ENCODE data around the gene DDAH2. TPM values are rescaled to one million over a fixed set of nuclear protein-coding genes. Genes with fewer than 3 reads are reported as not detected.

The DDAH2 gene
- total RNA-seq, 2 donors from 2014 or later: 136 TPM

GRCh38 chr6:31736021-31736767 lies 7.1 kb upstream of the DDAH2 start, which contains the start of gene CLIC1:
CLIC1 (minus strand) TSS chr6:31736530; CDS start chr6:31736300, 230 bp downstream.
- H3K27me3 ChIP-seq (replicated peaks; ENCODE audit: insufficient read depth): no peaks in the 10 kb centered on the region
- no peak for TF ChIP-seq CTCF (IDR thresholded peaks at IDR 0.05)
- peaks cover 25% of the 10 kb centered on the region for H3K36me3 ChIP-seq
- peaks cover 21 to 46% of the 10 kb centered on the region in 2 donors for H3K4me1 ChIP-seq (ENCODE audit: control insufficient read depth in 1 of 2, low read depth in 2 of 2)
- H3K9me3 ChIP-seq: no peaks in the 10 kb centered on the region
- H3K4me3 ChIP-seq: peak within 1 kb of the TSS; percentile 92
- ATAC-seq (ENCODE audit: insufficient number of reproducible peaks, low FRiP score, low read depth): peak; percentile 75
- DNase-seq (ENCODE audit: low spot score): peak; percentile 75
- peak within 1 kb of the TSS; percentile 89 to 96 for H3K27ac ChIP-seq

- TF ChIP-seq CTCF (IDR thresholded peaks at IDR 0.05): no peak
- DNase-seq (ENCODE audit: low spot score) (no peak), ATAC-seq (ENCODE audit: insufficient number of reproducible peaks, low FRiP score, low read depth) (no peak)
- Histone ChIP-seq H3K4me3 (peak overlapping the region; percentile 92), H3K4me1 (ENCODE audit: control insufficient read depth in 1 of 2, low read depth in 2 of 2) (peaks cover 24 to 46% of the 10 kb centered on the region in 2 donors), H3K36me3 (peaks cover 30% of the 10 kb centered on the region), H3K9me3 (no peaks in the 10 kb centered on the region), H3K27ac (peak overlapping the region; percentile 89 to 96), H3K27me3 (replicated peaks; ENCODE audit: insufficient read depth) (no peaks in the 10 kb centered on the region)
These were observed 5.8 kb upstream of the DDAH2 start for GRCh38 chr6:31734821-31735406.

GRCh38 chr6:31734247-31734820 lies 5.2 kb upstream of the DDAH2 start:
- H3K4me1 ChIP-seq (ENCODE audit: control insufficient read depth in 1 of 2, low read depth in 2 of 2): peaks cover 23 to 43% of the 10 kb centered on the region in 2 donors

GRCh38 chr6:31733734-31734133 lies 4.6 kb upstream of the DDAH2 start:
- H3K27ac ChIP-seq: peak overlapping the region; percentile 89 to 96
- TF ChIP-seq CTCF (IDR thresholded peaks at IDR 0.05): no peak
- no peak for ATAC-seq (ENCODE audit: insufficient number of reproducible peaks, low FRiP score, low read depth)

More at GRCh38 chr6:31734247-31734820, 5.2 kb upstream of the DDAH2 start:
- H3K36me3 ChIP-seq: peaks cover 30% of the 10 kb centered on the region
- H3K4me3 ChIP-seq: peak overlapping the region; percentile 92
- DNase-seq (ENCODE audit: low spot score): no peak
- no peak for TF ChIP-seq CTCF (IDR thresholded peaks at IDR 0.05)
- ATAC-seq (ENCODE audit: insufficient number of reproducible peaks, low FRiP score, low read depth): no peak
- H3K27me3 ChIP-seq (replicated peaks; ENCODE audit: insufficient read depth): no peaks in the 10 kb centered on the region
- no peaks in the 10 kb centered on the region for H3K9me3 ChIP-seq
- H3K27ac ChIP-seq: peak overlapping the region; percentile 89 to 96

GRCh38 chr6:31732029-31732428 lies 2.9 kb upstream of the DDAH2 start:
- no peak for ATAC-seq (ENCODE audit: insufficient number of reproducible peaks, low FRiP score, low read depth)
- TF ChIP-seq CTCF (IDR thresholded peaks at IDR 0.05): no peak
- Histone ChIP-seq H3K4me1 (ENCODE audit: control insufficient read depth in 1 of 2, low read depth in 2 of 2) (peaks cover 30 to 49% of the 10 kb centered on the region in 2 donors), H3K27me3 (replicated peaks; ENCODE audit: insufficient read depth) (no peaks in the 10 kb centered on the region), H3K36me3 (peaks cover 41% of the 10 kb centered on the region), H3K9me3 (no peaks in the 10 kb centered on the region), H3K27ac (no peak overlapping the region), H3K4me3 (no peak overlapping the region)
- DNase-seq (ENCODE audit: low spot score): no peak

More at GRCh38 chr6:31733734-31734133, 4.6 kb upstream of the DDAH2 start:
- peaks cover 30% of the 10 kb centered on the region for H3K36me3 ChIP-seq
- H3K9me3 ChIP-seq: no peaks in the 10 kb centered on the region
- peak overlapping the region; percentile 92 for H3K4me3 ChIP-seq
- no peak for DNase-seq (ENCODE audit: low spot score)
- H3K4me1 ChIP-seq (ENCODE audit: control insufficient read depth in 1 of 2, low read depth in 2 of 2): peaks cover 21 to 40% of the 10 kb centered on the region in 2 donors
- no peaks in the 10 kb centered on the region for H3K27me3 ChIP-seq (replicated peaks; ENCODE audit: insufficient read depth)
